ENCODE data around the gene EPS8L2. TPM values are rescaled to one million over a fixed set of nuclear protein-coding genes. Genes with fewer than 3 reads are reported as not detected.

The EPS8L2 gene
- polyA plus RNA-seq, 3 donors: 0.55 TPM; not detected in 2

DNA sequence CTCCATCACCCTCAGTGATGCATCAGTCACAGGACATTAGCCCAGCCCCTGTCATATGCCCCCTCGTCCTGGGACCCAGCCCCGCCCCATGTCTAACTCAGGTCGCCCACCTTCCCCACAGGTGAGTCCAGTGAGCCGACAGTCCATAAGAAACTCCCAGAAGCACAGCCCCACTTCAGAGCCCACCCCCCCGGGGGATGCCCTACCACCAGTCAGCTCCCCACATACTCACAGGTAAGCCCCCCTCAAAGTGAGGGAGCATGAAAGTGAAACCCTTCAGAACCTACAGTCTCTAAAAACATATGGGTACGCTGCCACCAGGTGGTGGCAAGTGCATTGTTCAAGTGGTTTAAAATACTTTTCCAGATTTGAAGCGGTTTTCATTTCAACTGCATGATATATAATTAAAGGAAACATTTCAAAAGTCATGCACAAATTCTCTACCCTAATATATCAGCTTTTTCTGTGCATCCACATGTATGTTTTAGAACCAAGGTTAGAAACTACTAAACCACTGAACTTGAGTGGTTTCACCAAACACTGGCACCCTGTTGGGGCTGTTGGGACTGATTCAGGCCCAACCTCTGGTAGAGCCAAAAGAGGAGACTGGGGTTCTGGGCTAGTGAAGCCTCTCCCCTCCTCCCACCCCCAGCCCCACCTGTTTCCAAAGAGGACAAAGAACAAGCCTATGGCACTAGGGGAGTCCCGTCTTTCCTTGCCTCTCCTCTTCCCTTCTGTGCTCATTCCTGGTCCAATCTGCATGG, 17.3 kb downstream of the EPS8L2 start:
- peaks cover 0 to 26% (median 4%) of the 10 kb centered on the region in 7 donors for H3K9me3 Mint-ChIP-seq
- no peaks in the 10 kb centered on the region for H3K36me3 ChIP-seq (replicated peaks in 1 of 2; ENCODE audit: control insufficient read depth in 1 of 2, insufficient read depth in 2 of 2, low read length in 2 of 2)
- peak overlapping the region; percentile 57 for H3K4me2 ChIP-seq (replicated peaks; ENCODE audit: extremely low read depth, low read length, poor library complexity, severe bottlenecking)
- H3K36me3 Mint-ChIP-seq: peaks cover 0 to 1% of the 10 kb centered on the region in 2 donors
- H3K27me3 ChIP-seq (ENCODE audit: control insufficient read depth in 2 of 2, insufficient read depth in 2 of 2, low read length in 2 of 2): peaks cover 8 to 67% of the 10 kb centered on the region in 2 donors
- H3K4me1 ChIP-seq (ENCODE audit: control insufficient read depth in 1 of 2, insufficient read depth in 2 of 2, low read length in 2 of 2): peaks cover 34 to 54% of the 10 kb centered on the region in 2 donors
- peak overlapping the region; percentile 61 to 86 for H3K4me3 Mint-ChIP-seq
- H2AFZ ChIP-seq (ENCODE audit: insufficient read depth, low read depth, low read length, poor library complexity, severe bottlenecking): no peak overlapping the region
- peak; percentile 44 to 61 (median 57) for DNase-seq
- intact Hi-C loops (cut with micrococcal nuclease): loop anchor here (1.0 to 5.0 kb wide), 4 partner anchors 61 to 171 kb away; no protein-coding TSS in a partner anchor
- H3K27me3 Mint-ChIP-seq (ENCODE audit: low read depth in 3 of 3): peaks cover 44 to 87% (median 65%) of the 10 kb centered on the region in 3 donors
- peaks cover 0 to 5% of the 10 kb centered on the region in 2 donors for H3K9me3 ChIP-seq (replicated peaks in 1 of 2; ENCODE audit: control insufficient read depth in 1 of 2, insufficient read depth in 1 of 2, low read length in 2 of 2)
- H3K9ac ChIP-seq (ENCODE audit: insufficient read depth, low read length, poor library complexity, severe bottlenecking): no peak overlapping the region
- TF ChIP-seq, protein P1, sequence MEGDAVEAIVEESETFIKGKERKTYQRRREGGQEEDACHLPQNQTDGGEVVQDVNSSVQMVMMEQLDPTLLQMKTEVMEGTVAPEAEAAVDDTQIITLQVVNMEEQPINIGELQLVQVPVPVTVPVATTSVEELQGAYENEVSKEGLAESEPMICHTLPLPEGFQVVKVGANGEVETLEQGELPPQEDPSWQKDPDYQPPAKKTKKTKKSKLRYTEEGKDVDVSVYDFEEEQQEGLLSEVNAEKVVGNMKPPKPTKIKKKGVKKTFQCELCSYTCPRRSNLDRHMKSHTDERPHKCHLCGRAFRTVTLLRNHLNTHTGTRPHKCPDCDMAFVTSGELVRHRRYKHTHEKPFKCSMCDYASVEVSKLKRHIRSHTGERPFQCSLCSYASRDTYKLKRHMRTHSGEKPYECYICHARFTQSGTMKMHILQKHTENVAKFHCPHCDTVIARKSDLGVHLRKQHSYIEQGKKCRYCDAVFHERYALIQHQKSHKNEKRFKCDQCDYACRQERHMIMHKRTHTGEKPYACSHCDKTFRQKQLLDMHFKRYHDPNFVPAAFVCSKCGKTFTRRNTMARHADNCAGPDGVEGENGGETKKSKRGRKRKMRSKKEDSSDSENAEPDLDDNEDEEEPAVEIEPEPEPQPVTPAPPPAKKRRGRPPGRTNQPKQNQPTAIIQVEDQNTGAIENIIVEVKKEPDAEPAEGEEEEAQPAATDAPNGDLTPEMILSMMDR (IDR thresholded peaks at IDR 0.05): peak; percentile 85
- WGBS (ENCODE audit: insufficient coverage): 61% methylated on average over 5 of the region's 8 CpGs
- peak overlapping the region in 1 of 3 experiments; percentile 46 for H3K4me3 ChIP-seq (replicated peaks in 1 of 3; ENCODE audit: low read depth in 2 of 3, low read length in 3 of 3)
- H3K27ac Mint-ChIP-seq: peak overlapping the region in 1 of 7 donors; percentile 43
- H4K20me1 ChIP-seq (ENCODE audit: insufficient read depth, low read length): no peaks in the 10 kb centered on the region
- peaks cover 16% of the 10 kb centered on the region for H3K4me1 Mint-ChIP-seq
- no peak overlapping the region for H3K27ac ChIP-seq (ENCODE audit: low read depth in 1 of 2, low read length in 2 of 2)
- no peaks in the 10 kb centered on the region for H3K79me2 ChIP-seq (ENCODE audit: insufficient read depth, low read length)

DNA sequence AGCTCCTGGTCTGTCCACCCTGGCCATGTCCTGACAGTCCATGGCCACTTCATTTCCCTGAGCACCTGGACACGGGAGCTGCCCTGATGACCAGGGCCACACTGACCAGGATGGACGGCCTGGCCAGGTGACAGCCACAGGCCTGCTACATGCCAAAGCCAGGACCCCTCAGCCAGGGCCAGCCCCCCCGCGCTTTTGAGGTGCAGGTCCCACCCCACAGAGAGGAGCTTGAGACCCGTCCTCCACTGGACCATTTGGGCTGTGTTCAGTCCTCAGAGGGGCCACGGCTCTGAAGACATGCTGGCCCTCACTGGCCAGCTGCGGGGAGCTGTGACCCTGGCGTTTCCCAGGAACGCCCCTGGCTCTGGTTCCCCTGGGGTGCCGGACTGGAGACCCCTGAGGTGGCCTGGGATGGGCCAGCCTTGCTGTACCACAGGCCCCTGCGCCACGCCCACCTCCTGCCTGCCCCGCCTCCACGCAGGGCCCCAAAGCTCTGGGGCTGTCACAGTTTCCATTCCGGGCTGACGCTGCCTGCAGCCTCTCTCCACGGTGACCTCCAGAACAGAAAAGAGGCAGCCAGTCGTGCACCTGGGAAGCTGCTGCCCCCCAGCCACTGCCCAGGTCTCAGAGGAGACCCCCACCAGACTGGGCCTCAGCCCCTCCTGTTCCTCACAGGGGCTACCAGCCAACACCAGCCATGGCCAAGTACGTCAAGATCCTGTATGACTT, 18.2 kb downstream of the EPS8L2 start:
- peaks cover 21% of the 10 kb centered on the region for H3K4me1 Mint-ChIP-seq
- H3K27me3 ChIP-seq (ENCODE audit: control insufficient read depth in 2 of 2, insufficient read depth in 2 of 2, low read length in 2 of 2): peaks cover 8 to 65% of the 10 kb centered on the region in 2 donors
- no peak overlapping the region for H3K4me3 ChIP-seq (replicated peaks in 1 of 3; ENCODE audit: low read depth in 2 of 3, low read length in 3 of 3)
- TF ChIP-seq, protein P1 (IDR thresholded peaks at IDR 0.05): no peak
- no peak overlapping the region for H3K27ac ChIP-seq (ENCODE audit: low read depth in 1 of 2, low read length in 2 of 2)
- no peak overlapping the region for H3K27ac Mint-ChIP-seq
- H3K4me1 ChIP-seq (ENCODE audit: control insufficient read depth in 1 of 2, insufficient read depth in 2 of 2, low read length in 2 of 2): peaks cover 42 to 64% of the 10 kb centered on the region in 2 donors
- WGBS (ENCODE audit: insufficient coverage): 87% methylated on average over 18 of the region's 19 CpGs
- no peak overlapping the region for H2AFZ ChIP-seq (ENCODE audit: insufficient read depth, low read depth, low read length, poor library complexity, severe bottlenecking)
- no peaks in the 10 kb centered on the region for H4K20me1 ChIP-seq (ENCODE audit: insufficient read depth, low read length)
- no peaks in the 10 kb centered on the region for H3K36me3 ChIP-seq (replicated peaks in 1 of 2; ENCODE audit: control insufficient read depth in 1 of 2, insufficient read depth in 2 of 2, low read length in 2 of 2)
- H3K9ac ChIP-seq (ENCODE audit: insufficient read depth, low read length, poor library complexity, severe bottlenecking): no peak overlapping the region
- peaks cover 0 to 1% of the 10 kb centered on the region in 2 donors for H3K36me3 Mint-ChIP-seq
- peaks cover 38 to 84% (median 57%) of the 10 kb centered on the region in 3 donors for H3K27me3 Mint-ChIP-seq (ENCODE audit: low read depth in 3 of 3)
- H3K79me2 ChIP-seq (ENCODE audit: insufficient read depth, low read length): no peaks in the 10 kb centered on the region
- no peak for DNase-seq
- peaks cover 0 to 5% of the 10 kb centered on the region in 2 donors for H3K9me3 ChIP-seq (replicated peaks in 1 of 2; ENCODE audit: control insufficient read depth in 1 of 2, insufficient read depth in 1 of 2, low read length in 2 of 2)
- peaks cover 0 to 26% (median 4%) of the 10 kb centered on the region in 7 donors for H3K9me3 Mint-ChIP-seq
- intact Hi-C loops (cut with micrococcal nuclease): loop anchor here in 1 of 2 donors (5.0 kb wide), 1 partner anchor 62 kb away; no protein-coding TSS in a partner anchor
- no peak overlapping the region for H3K4me2 ChIP-seq (replicated peaks; ENCODE audit: extremely low read depth, low read length, poor library complexity, severe bottlenecking)
- peak overlapping the region in 1 of 2 donors; percentile 73 for H3K4me3 Mint-ChIP-seq
